D721Med (cell line): ENCODE results near the gene PLEKHA5.

ENCODE experiments used
- DNase-seq: peaks from one replicate; pipeline ENCODE4 v3.0.0; 2011; ENCODE audit warnings: low spot score; ENCODE audit not compliant: insufficient read length
- FAIRE-seq: peaks from 2 replicates; lab custom pipeline; 2011; peaks lifted over from hg19 to GRCh38; lab: Jason Lieb, UNC
- TF ChIP-seq, protein P1 (sequence below): IDR thresholded peaks from 2 replicates; pipeline ENCODE4 v1.5.1; 2012; ENCODE audit warnings: mild to moderate bottlenecking, control low read depth; ENCODE audit not compliant: insufficient read depth; ENCODE audit errors: missing control alignments

PLEKHA5 gene

GRCh38 chr12:19140381-19141236 lies 11.1 kb downstream of the PLEKHA5 start:
- FAIRE-seq (no peak), DNase-seq (no peak)
- TF ChIP-seq, protein P1, sequence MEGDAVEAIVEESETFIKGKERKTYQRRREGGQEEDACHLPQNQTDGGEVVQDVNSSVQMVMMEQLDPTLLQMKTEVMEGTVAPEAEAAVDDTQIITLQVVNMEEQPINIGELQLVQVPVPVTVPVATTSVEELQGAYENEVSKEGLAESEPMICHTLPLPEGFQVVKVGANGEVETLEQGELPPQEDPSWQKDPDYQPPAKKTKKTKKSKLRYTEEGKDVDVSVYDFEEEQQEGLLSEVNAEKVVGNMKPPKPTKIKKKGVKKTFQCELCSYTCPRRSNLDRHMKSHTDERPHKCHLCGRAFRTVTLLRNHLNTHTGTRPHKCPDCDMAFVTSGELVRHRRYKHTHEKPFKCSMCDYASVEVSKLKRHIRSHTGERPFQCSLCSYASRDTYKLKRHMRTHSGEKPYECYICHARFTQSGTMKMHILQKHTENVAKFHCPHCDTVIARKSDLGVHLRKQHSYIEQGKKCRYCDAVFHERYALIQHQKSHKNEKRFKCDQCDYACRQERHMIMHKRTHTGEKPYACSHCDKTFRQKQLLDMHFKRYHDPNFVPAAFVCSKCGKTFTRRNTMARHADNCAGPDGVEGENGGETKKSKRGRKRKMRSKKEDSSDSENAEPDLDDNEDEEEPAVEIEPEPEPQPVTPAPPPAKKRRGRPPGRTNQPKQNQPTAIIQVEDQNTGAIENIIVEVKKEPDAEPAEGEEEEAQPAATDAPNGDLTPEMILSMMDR = no peak

GRCh38 chr12:19142499-19142898 lies 13.0 kb downstream of the PLEKHA5 start:
- FAIRE-seq (peak; percentile 77), DNase-seq (no peak)
- TF ChIP-seq, protein P1 = no peak

DNA sequence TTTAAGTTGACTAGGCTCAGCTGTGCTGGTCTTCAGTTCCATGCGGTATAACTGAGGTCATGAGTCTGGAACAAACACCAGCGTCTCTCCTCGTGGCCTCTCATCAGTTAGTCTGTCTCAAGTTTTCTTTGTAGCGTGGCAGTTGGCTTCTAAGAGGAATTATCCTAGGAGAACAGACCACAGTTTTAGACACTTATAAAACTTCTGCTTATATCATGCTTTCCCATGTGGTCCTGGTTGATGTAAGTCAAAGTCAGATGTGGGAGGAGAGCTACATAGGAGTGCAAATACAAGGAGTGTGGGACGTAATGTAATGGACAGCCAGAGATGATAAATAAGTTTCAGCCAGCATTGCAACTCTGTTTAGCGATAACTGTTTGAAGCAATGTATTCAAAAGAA lies 14.8 kb downstream of the PLEKHA5 start:
- DNase-seq (no peak), FAIRE-seq (peak; percentile 29)
- TF ChIP-seq, protein P1 = no peak

GRCh38 chr12:19144985-19145384 lies 15.5 kb downstream of the PLEKHA5 start:
- FAIRE-seq (no peak), DNase-seq (no peak)
- TF ChIP-seq, protein P1 = no peak

DNA sequence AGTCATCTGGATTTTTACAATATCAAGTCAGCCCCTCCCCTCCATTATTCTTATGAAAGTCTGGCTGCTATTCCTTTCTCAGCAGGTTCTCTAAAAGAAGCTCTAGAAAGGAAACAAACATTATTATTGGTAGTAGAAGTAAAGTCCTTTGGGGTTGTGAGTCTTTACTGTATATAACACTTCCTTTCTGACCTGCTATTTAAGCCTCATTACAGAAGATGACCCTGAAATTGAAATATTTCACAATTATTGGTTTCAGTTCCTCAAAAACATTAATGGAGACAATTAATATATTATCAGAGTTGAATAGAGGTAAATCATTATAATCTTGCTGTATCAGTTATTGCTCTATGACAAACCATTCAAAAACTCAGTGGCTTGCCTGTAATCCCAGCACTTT lies 19.3 kb downstream of the PLEKHA5 start:
- DNase-seq (no peak), FAIRE-seq (no peak)
- TF ChIP-seq, protein P1 = no peak

DNA sequence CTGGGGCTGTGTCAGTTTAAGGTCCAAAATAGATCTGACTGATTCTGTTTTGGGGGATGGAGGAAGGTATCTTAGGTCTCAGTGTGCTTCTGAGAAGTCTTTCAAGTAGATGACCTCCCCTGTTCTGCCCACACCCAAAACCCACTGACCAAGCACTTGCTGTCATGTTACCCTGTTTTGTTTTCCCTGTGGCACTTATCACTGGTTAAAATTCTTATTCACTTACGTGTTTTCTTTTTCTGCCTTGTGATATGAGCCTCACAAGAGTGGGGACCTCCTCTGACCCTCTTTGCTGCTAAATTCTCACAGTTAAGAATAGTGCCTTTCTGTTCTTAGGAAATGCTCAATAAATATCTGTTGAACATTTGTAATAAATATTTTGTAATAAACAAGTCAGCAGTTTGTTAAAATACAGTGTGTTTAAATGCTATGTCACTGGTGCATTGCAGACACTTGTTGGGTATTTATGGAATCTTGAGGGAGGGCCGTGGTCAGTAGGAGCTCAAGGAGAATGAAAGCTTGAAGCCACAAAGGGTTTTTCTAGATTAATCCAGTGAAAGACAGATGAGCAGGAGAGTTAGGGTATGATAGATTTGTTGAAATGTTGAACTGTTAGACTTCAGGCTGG lies 20.9 kb downstream of the PLEKHA5 start:
- no peak for DNase-seq
- TF ChIP-seq, protein P1 = no peak
- no peak for FAIRE-seq

GRCh38 chr12:19151298-19151697 lies 21.8 kb downstream of the PLEKHA5 start:
- FAIRE-seq = no peak
- DNase-seq = no peak
- TF ChIP-seq, protein P1 = no peak
